Fibroblast of villous mesenchyme (primary cell): Measurements from ENCODE around the gene ECE1. TPM values are rescaled to one million over a fixed set of nuclear protein-coding genes. Genes with fewer than 3 reads are reported as not detected.

Experiments
- DNase-seq: peaks from one replicate; pipeline ENCODE4 v3.0.0-alpha.2; 2010; ENCODE audit warnings: low read depth
- H3K4me3 ChIP-seq: 2 replicates; pipeline ENCODE4 v1.5.1; 2011; ENCODE audit warnings: low read depth, mild to moderate bottlenecking, low read length
- CTCF ChIP-seq: IDR thresholded peaks from 2 replicates; pipeline ENCODE4 v1.5.1; 2012; ENCODE audit warnings: low read depth, mild to moderate bottlenecking, low read length; ENCODE audit not compliant: insufficient read depth
- total RNA-seq: library from RNA; depleted of rRNA; stranded (reverse); fragments of >200 nt; gene quantifications from 2 replicates; pipeline ENCODE4 v1.2.3, GENCODE V29; 2012

The ECE1 gene
- total RNA-seq, 1 donor = 127 TPM

- no peak overlapping the region for H3K4me3 ChIP-seq
- peak; percentile 93 for DNase-seq
- TF ChIP-seq CTCF = no peak
Measured at GRCh38 chr1:21324368-21325141, 34.3 kb upstream of the ECE1 start.

- no peak overlapping the region for H3K4me3 ChIP-seq
- TF ChIP-seq CTCF = no peak
- peak; percentile 76 for DNase-seq
Measured at GRCh38 chr1:21323091-21323490, 32.8 kb upstream of the ECE1 start.

GRCh38 chr1:21322681-21323016 lies 32.4 kb upstream of the ECE1 start:
- no peak for TF ChIP-seq CTCF
- no peak for DNase-seq
- H3K4me3 ChIP-seq = no peak overlapping the region

- TF ChIP-seq CTCF = peak; percentile 10
- no peak overlapping the region for H3K4me3 ChIP-seq
- DNase-seq = no peak
Measured at GRCh38 chr1:21321963-21322680, 31.9 kb upstream of the ECE1 start.

- no peak for TF ChIP-seq CTCF
- H3K4me3 ChIP-seq = no peak overlapping the region
- peak; percentile 61 for DNase-seq
Measured at GRCh38 chr1:21320410-21321108, 30.3 kb upstream of the ECE1 start.

GRCh38 chr1:21319447-21320407 lies 29.5 kb upstream of the ECE1 start:
- peak; percentile 64 for DNase-seq
- no peak overlapping the region for H3K4me3 ChIP-seq
- peak; percentile 21 for TF ChIP-seq CTCF
